Mucosa of descending colon (tissue), 3 donors: ENCODE data around the gene TRMT2A. TPM values are rescaled to one million over a fixed set of nuclear protein-coding genes. Genes with fewer than 3 reads are reported as not detected.

Experiments
- ATAC-seq: fragments of 200-7000 bp; cut with Tn5 transposase; one replicate; pipeline ENCODE4 v1.9.1; 2020; ENCODE audit warnings: mild to moderate bottlenecking, moderate library complexity
- DNase-seq, 3 donors: peaks; one replicate each; pipeline ENCODE4 v3.0.0-alpha.2; 2020
- H3K36me3 ChIP-seq: fragments of 200-600 bp; one replicate; pipeline ENCODE4 v1.8.0; 2021; ENCODE audit warnings: low read depth, mild to moderate bottlenecking
- H3K4me1 ChIP-seq: fragments of 200-600 bp; one replicate; pipeline ENCODE4 v1.8.0; 2021; ENCODE audit warnings: low read depth, mild to moderate bottlenecking
- H3K4me3 ChIP-seq: fragments of 200-600 bp; one replicate; pipeline ENCODE4 v1.8.0; 2021; ENCODE audit warnings: mild to moderate bottlenecking
- H3K9me3 ChIP-seq: fragments of 200-600 bp; one replicate; pipeline ENCODE4 v1.8.0; 2021; ENCODE audit warnings: mild to moderate bottlenecking
- intact Hi-C, 2 donors: fragments of 100-400 bp; cut with DNase I in 1 of 2; cut with micrococcal nuclease in 1 of 2; formaldehyde crosslinking; loops; one replicate each; pipeline versions ENCODE4 v1.11.0 to v1.11.1; 2022; cut with DNase I, micrococcal nuclease
- total RNA-seq, 3 donors: library from RNA; stranded (reverse); fragmentation: NEBNext Ultra II Directional in 2 of 3; extraction: Animal tissue kit (Norgen Biotek cat#: 25700) in 2 of 3; gene quantifications; one replicate each; pipeline versions ENCODE4 v1.2.1 to v1.2.4, GENCODE V29; 2021 to 2023
- TF ChIP-seq, protein P1 (sequence below): fragments of 200-600 bp; IDR thresholded peaks from one replicate; pipeline ENCODE4 v1.8.0; 2022; ENCODE audit warnings: antibody characterized with exemption, mild to moderate bottlenecking
- donor health status: DM: no; HTN: no; CAD: no; lungs with moderate emphysema.
- donor health status: DM: no; HTN: no; CAD: no.
- donor health status: DM: no; HTN: yes; CAD: no.

Gene TRMT2A
- total RNA-seq, 3 donors from 2014 or later = 34.4 to 50.0 (median 37.6) TPM

DNA sequence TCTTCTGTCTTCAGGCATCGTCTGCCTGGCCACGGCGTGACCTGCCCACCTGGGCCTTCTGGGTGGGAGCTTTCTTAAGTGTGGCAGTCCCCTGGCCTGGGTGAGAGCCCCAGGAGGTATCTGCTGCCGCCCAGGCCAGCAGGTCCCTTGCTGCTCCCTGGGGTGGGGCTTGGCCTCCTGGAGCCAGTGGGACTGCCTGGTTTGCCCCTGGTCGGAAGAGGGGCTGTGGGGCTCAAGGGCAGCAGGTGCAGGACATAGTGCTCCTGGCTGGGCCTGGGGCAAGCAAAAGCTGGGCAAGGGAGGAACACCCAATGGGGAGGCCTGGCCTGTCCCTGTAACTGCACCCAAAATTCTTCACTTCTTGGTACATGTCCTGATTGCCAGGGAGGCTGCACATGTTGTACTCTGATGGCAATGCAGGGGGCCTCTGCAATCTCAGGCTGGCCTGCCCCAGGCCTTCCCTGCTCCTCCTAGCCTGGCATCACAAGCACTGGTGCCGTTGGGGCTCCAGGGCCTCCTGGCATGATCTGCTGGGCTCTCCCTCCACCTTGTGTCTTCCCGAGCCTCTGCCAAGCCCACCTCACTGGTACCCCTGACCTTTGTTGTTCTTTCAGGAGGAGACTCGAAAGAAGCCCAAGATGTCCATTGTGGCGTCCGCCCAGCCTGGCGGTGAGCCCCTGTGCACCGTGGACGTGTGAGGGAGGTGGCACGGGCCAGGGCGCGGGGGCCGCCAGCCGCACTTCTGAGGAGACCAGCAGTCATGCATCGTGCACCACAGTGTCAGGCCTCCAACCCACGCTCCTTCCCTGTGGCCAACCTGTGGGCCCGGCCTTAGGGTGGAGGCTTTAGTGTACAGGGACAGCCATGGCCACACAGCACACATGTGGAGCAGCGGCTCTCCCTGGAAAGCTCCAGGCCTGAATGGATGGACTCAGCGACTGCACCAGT lies 7.3 kb downstream of the TRMT2A start:
- no peak overlapping the region for H3K4me3 ChIP-seq
- no peaks in the 10 kb centered on the region for H3K9me3 ChIP-seq
- TF ChIP-seq, protein P1, sequence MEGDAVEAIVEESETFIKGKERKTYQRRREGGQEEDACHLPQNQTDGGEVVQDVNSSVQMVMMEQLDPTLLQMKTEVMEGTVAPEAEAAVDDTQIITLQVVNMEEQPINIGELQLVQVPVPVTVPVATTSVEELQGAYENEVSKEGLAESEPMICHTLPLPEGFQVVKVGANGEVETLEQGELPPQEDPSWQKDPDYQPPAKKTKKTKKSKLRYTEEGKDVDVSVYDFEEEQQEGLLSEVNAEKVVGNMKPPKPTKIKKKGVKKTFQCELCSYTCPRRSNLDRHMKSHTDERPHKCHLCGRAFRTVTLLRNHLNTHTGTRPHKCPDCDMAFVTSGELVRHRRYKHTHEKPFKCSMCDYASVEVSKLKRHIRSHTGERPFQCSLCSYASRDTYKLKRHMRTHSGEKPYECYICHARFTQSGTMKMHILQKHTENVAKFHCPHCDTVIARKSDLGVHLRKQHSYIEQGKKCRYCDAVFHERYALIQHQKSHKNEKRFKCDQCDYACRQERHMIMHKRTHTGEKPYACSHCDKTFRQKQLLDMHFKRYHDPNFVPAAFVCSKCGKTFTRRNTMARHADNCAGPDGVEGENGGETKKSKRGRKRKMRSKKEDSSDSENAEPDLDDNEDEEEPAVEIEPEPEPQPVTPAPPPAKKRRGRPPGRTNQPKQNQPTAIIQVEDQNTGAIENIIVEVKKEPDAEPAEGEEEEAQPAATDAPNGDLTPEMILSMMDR = no peak
- intact Hi-C loops = no loop called here
- ATAC-seq = peak; percentile 4
- DNase-seq = peak in 2 of 3 donors; percentile 31 to 48
- no peaks in the 10 kb centered on the region for H3K4me1 ChIP-seq
- H3K36me3 ChIP-seq = peaks cover 8% of the 10 kb centered on the region

GRCh38 chr22:20108757-20109230 lies 8.2 kb downstream of the TRMT2A start:
- intact Hi-C loops = no loop called here
- DNase-seq (peak in 1 of 3 donors; percentile 15), ATAC-seq (no peak)
- TF ChIP-seq, protein P1 = no peak
- no peak overlapping the region for H3K4me3 ChIP-seq
- no peaks in the 10 kb centered on the region for H3K9me3 ChIP-seq
- no peaks in the 10 kb centered on the region for H3K4me1 ChIP-seq
- peaks cover 8% of the 10 kb centered on the region for H3K36me3 ChIP-seq

DNA sequence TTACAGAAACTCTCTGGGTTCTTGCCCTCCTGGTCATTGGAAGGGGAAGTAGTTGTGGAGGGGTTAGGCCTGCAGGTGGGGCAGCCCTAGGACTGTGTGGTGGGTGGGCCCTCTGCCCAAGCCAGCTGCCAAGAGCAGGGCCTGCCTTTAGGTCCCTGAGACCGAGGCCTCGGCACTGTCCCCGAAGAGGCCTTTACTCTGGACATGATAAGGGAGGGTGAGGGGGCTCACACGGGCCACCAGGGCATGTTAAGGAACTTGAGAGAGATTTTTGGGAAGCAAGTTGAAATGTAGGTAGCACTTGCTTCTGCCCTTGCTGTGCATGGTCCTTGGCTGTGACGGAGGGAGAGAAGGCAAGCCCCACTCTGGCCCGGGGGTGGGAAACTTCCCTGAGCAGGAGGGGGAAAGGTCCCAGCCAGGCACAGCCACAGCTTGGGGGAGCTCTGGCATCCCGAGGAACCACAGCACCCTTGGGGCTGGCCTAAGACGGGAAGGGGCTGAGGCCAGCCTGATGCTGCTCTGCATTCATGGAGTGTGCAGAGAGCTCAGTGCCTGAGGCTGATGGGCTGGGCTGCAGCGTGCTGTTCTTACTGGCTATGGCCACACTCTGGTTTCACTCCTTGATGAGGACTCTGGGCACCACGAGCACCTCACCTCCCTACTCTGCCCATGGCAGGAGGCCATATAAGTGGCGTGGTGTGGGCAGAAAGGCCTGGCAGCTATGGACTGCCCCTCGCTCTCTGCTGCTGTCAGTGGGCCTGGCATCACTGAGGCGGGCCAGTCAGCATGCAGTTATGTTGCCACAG lies 8.9 kb downstream of the TRMT2A start:
- H3K4me1 ChIP-seq = no peaks in the 10 kb centered on the region
- intact Hi-C loops = no loop called here
- peaks cover 8% of the 10 kb centered on the region for H3K36me3 ChIP-seq
- H3K9me3 ChIP-seq = no peaks in the 10 kb centered on the region
- TF ChIP-seq, protein P1 = no peak
- ATAC-seq (no peak), DNase-seq (peak in 2 of 3 donors; percentile 20 to 43)
- no peak overlapping the region for H3K4me3 ChIP-seq

GRCh38 chr22:20107471-20107901 lies 9.5 kb downstream of the TRMT2A start:
- TF ChIP-seq, protein P1 = no peak
- Histone ChIP-seq H3K4me3 (no peak overlapping the region), H3K36me3 (peaks cover 8% of the 10 kb centered on the region), H3K4me1 (no peaks in the 10 kb centered on the region), H3K9me3 (no peaks in the 10 kb centered on the region)
- ATAC-seq (no peak), DNase-seq (peak in 2 of 3 donors; percentile 17 to 36)
- intact Hi-C loops = no loop called here

DNA sequence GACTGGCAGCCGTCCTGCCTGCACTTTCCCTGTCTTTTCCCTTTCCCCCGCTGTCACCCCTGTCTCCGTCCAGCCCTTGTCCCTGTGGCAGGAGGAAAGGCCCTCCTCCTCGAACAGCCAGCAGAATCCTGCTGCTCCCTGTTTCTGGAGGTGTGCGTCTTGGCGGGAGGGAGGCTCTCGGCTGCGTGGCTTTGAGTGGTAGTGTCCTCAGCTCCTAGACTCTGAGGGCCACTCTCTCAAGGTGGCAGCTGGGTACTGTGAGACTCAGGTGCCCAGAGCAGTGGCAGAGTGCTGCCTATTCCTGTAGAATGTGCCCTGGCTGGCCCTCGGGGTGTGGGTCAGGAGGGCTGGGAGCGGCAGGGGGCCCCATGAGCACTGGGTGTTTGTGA lies 10.2 kb downstream of the TRMT2A start:
- intact Hi-C loops = no loop called here
- ATAC-seq = no peak
- H3K36me3 ChIP-seq = peaks cover 8% of the 10 kb centered on the region
- H3K9me3 ChIP-seq = no peaks in the 10 kb centered on the region
- no peak overlapping the region for H3K4me3 ChIP-seq
- H3K4me1 ChIP-seq = no peaks in the 10 kb centered on the region
- DNase-seq = peak in 2 of 3 donors; percentile 12 to 42
- TF ChIP-seq, protein P1 = no peak
